ENCODE measurements around the gene CDHR3.

GRCh38 chr7:106068986-106069385 is 105.9 kb downstream of the CDHR3 start:
- TF ChIP-seq CTCF (conservative IDR thresholded peaks at IDR 0.05; ENCODE audit: low read length) (no peak), EZH2phosphoT487 (IDR thresholded peaks at IDR 0.05; ENCODE audit: borderline replicate concordance) (no peak)

Data from Loucy (cell line).